Esophagus squamous epithelium (tissue), 5 donors: ENCODE data around the gene ACAP3. TPM values are rescaled to one million over a fixed set of nuclear protein-coding genes. Genes with fewer than 3 reads are reported as not detected.

Experiments
- DNase-seq: peaks from one replicate; lab custom pipeline; 2025; lab: John Stamatoyannopoulos, UW
- H3K27ac ChIP-seq, 4 donors: fragments of 200-600 bp; sonication (generic); one replicate each; pipeline ENCODE4 v1.5.1; 2016 to 2019; ENCODE audit warnings: mild to moderate bottlenecking in 1 of 4
- H3K27me3 ChIP-seq, 4 donors: fragments of 200-600 bp; sonication (generic); 1 replicate in 3 of 4; 2 replicates in 1 of 4; pipeline versions ENCODE4 v1.5.1 to v1.6.0; 2017 to 2021; ENCODE audit warnings: antibody characterized with exemption in 1 of 4
- H3K36me3 ChIP-seq, 3 donors: fragments of 200-600 bp; sonication (generic); one replicate each; pipeline ENCODE4 v1.5.1; 2016 to 2019
- H3K4me1 ChIP-seq, 3 donors: fragments of 200-600 bp; sonication (generic); one replicate each; pipeline ENCODE4 v1.5.1; 2017 to 2019
- H3K4me3 ChIP-seq, 4 donors: fragments of 200-600 bp; sonication (generic); 1 replicate in 3 of 4; 2 replicates in 1 of 4; pipeline ENCODE4 v1.5.1; 2016 to 2019; ENCODE audit warnings: mild to moderate bottlenecking in 2 of 4, moderate library complexity in 1 of 4
- H3K9me3 ChIP-seq, 3 donors: fragments of 200-600 bp; sonication (generic); one replicate each; pipeline ENCODE4 v1.5.1; 2016 to 2019
- CTCF ChIP-seq, 6 experiments: fragments of 450-650 bp in 4 of 6; fragments of 200-600 bp in 2 of 6; sonication (generic) in 2 of 6; IDR thresholded peaks; one replicate each; pipeline ENCODE4 v1.5.1; 2016 to 2019; ENCODE audit warnings: antibody characterized with exemption in 6 of 6, mild to moderate bottlenecking in 4 of 6, moderate library complexity in 4 of 6
- POLR2A ChIP-seq, 4 donors: fragments of 450-650 bp; IDR thresholded peaks; one replicate each; pipeline ENCODE4 v1.6.1; 2017; ENCODE audit warnings: antibody characterized with exemption in 4 of 4, mild to moderate bottlenecking in 4 of 4, moderate library complexity in 3 of 4
- WGBS, 2 donors: methylation state at CpG; one replicate each; pipeline ENCODE4 v1.1.5; 2018; 5-methylcytosine and 5-hydroxymethylcytosine counted together
- intact Hi-C: fragments of 100-400 bp; cut with DNase I; formaldehyde crosslinking; loops from one replicate; pipeline ENCODE4 v1.15.0; 2022
- total RNA-seq, 4 donors: library from RNA; depleted of rRNA; stranded (reverse); fragments of >200 nt; gene quantifications; one replicate each; pipeline ENCODE4 v1.1.0, GENCODE V29; 2016
- donor health status: DM: yes; HTN: yes; CAD: no.

The ACAP3 gene
- total RNA-seq, 4 donors from 2014 or later = 36.4 to 66.7 (median 56.9) TPM

GRCh38 chr1:1336446-1336845, 28.7 kb upstream of the ACAP3 start:
- Histone ChIP-seq H3K27ac (no peak overlapping the region), H3K27me3 (peaks cover 0 to 5% (median 0%) of the 10 kb centered on the region in 4 donors), H3K4me3 (no peak overlapping the region), H3K9me3 (no peaks in the 10 kb centered on the region), H3K36me3 (peaks cover 25 to 64% (median 48%) of the 10 kb centered on the region in 3 donors), H3K4me1 (peaks cover 21 to 47% (median 23%) of the 10 kb centered on the region in 3 donors)
- intact Hi-C loops = no loop called here
- no CpG with 5 or more reads among the region's 26 CpGs for WGBS, 2 donors
- no peak for TF ChIP-seq CTCF (IDR thresholded peaks at IDR 0.05)
- TF ChIP-seq POLR2A (IDR thresholded peaks at IDR 0.05) = no peak
- no peak for DNase-seq

- DNase-seq = no peak
- Histone ChIP-seq H3K4me1 (peaks cover 27 to 53% (median 29%) of the 10 kb centered on the region in 3 donors), H3K36me3 (peaks cover 25 to 58% (median 44%) of the 10 kb centered on the region in 3 donors)
These were observed 28.1 kb upstream of the ACAP3 start for GRCh38 chr1:1335792-1336248.

GRCh38 chr1:1335283-1335682, 27.6 kb upstream of the ACAP3 start:
- peaks cover 31 to 58% (median 33%) of the 10 kb centered on the region in 3 donors for H3K4me1 ChIP-seq
- H3K9me3 ChIP-seq = no peaks in the 10 kb centered on the region
- TF ChIP-seq CTCF (IDR thresholded peaks at IDR 0.05) (no peak), POLR2A (IDR thresholded peaks at IDR 0.05) (no peak)
- intact Hi-C loops = no loop called here
- H3K27ac ChIP-seq = no peak overlapping the region
- peaks cover 0 to 9% (median 0%) of the 10 kb centered on the region in 4 donors for H3K27me3 ChIP-seq
- peaks cover 25 to 53% (median 39%) of the 10 kb centered on the region in 3 donors for H3K36me3 ChIP-seq
- DNase-seq = no peak
- H3K4me3 ChIP-seq = no peak overlapping the region
- 84 to 85% methylated on average over 6 to 9 of the region's 16 CpGs for WGBS, 2 donors

More at GRCh38 chr1:1335792-1336248, 28.1 kb upstream of the ACAP3 start:
- WGBS, 2 donors = 89% methylated on average over 5 of the region's 21 CpGs; no CpG with 5 or more reads in 1 of the 2 donors
- Histone ChIP-seq H3K4me3 (no peak overlapping the region), H3K9me3 (no peaks in the 10 kb centered on the region), H3K27me3 (peaks cover 0 to 9% (median 0%) of the 10 kb centered on the region in 4 donors), H3K27ac (no peak overlapping the region)
- TF ChIP-seq CTCF (IDR thresholded peaks at IDR 0.05) = no peak
- intact Hi-C loops = no loop called here

- H3K27ac ChIP-seq = no peak overlapping the region
- intact Hi-C loops = no loop called here
- TF ChIP-seq POLR2A (IDR thresholded peaks at IDR 0.05) (no peak), CTCF (IDR thresholded peaks at IDR 0.05) (no peak)
- no peaks in the 10 kb centered on the region for H3K9me3 ChIP-seq
- H3K4me3 ChIP-seq = no peak overlapping the region
- no peak for DNase-seq
- H3K27me3 ChIP-seq = peaks cover 0 to 9% (median 0%) of the 10 kb centered on the region in 4 donors
- peaks cover 25 to 48% (median 34%) of the 10 kb centered on the region in 3 donors for H3K36me3 ChIP-seq
- peaks cover 31 to 62% (median 33%) of the 10 kb centered on the region in 3 donors for H3K4me1 ChIP-seq
- WGBS, 2 donors = 94 to 100% methylated on average over 1 to 3 of the region's 11 CpGs
These were observed 27.1 kb upstream of the ACAP3 start for GRCh38 chr1:1334835-1335234.

- DNase-seq = no peak
- Histone ChIP-seq H3K4me3 (peak overlapping the region in 3 of 4 donors; percentile 18 to 23 (median 18)), H3K27me3 (peaks cover 0 to 9% (median 0%) of the 10 kb centered on the region in 4 donors), H3K9me3 (no peaks in the 10 kb centered on the region), H3K27ac (peak overlapping the region in 3 of 4 donors; percentile 23 to 53 (median 51)), H3K4me1 (peaks cover 31 to 61% (median 33%) of the 10 kb centered on the region in 3 donors), H3K36me3 (peaks cover 16 to 40% (median 27%) of the 10 kb centered on the region in 3 donors)
- 94% methylated on average over 8 of the region's 36 CpGs; no CpG with 5 or more reads in 1 of the 2 donors for whole genome bisulfite sequencing, 2 donors
- intact Hi-C loops = no loop called here
- TF ChIP-seq CTCF (IDR thresholded peaks at IDR 0.05) = no peak
- TF ChIP-seq POLR2A (IDR thresholded peaks at IDR 0.05) = no peak
These were observed 26.0 kb upstream of the ACAP3 start for GRCh38 chr1:1333551-1334241.
